Endothelial cell of umbilical vein (primary cell): ENCODE data around the gene EYS. TPM values are rescaled to one million over a fixed set of nuclear protein-coding genes. Genes with fewer than 3 reads are reported as not detected.

Experiments
- BruUV-seq: library from RNA; stranded (reverse); fragments of 400-500 nt; replicated peaks from 2 replicates; lab custom pipeline; 2021; lab: Mats Ljungman, UMichigan
- CTCF ChIA-PET: fragments of 300-600, 350-600 bp; sonication (Branson Sonifier 250); formaldehyde crosslinking; loops from one replicate; lab custom pipeline; 2021; ENCODE audit warnings: antibody characterized with exemption, inconsistent platforms; lab: Charles Lee
- POLR2A ChIA-PET: fragments of 300-600, 350-600 bp; sonication (Branson Sonifier 250); formaldehyde crosslinking; loops from one replicate; lab custom pipeline; 2021; ENCODE audit warnings: antibody characterized with exemption, inconsistent platforms; lab: Charles Lee
- DNase-seq: peaks from one replicate; pipeline ENCODE4 v3.0.0-alpha.2; 2011; ENCODE audit warnings: low read depth, low spot score
- FAIRE-seq: peaks from 2 replicates; lab custom pipeline; 2011; peaks lifted over from hg19 to GRCh38; lab: Jason Lieb, UNC
- H2AFZ ChIP-seq: 2 replicates; pipeline ENCODE4 v1.6.0; 2012; ENCODE audit warnings: low read depth, low read length, control low read depth, inconsistent platforms
- H3K27ac ChIP-seq: 2 replicates; pipeline ENCODE4 v1.5.1; 2011; ENCODE audit warnings: low read depth, mild to moderate bottlenecking, control low read depth, low read length, moderate library complexity; ENCODE audit not compliant: insufficient read depth
- H3K27me3 ChIP-seq, 2 experiments: 2 replicates each; pipeline versions ENCODE4 v1.6.0 to v1.6.1; 2011; ENCODE audit warnings: low read length in 2 of 2, mixed read lengths in 1 of 2; ENCODE audit not compliant: control insufficient read depth in 2 of 2, insufficient read depth in 2 of 2
- H3K36me3 ChIP-seq, 2 experiments: 2 replicates in 1 of 2; 3 replicates in 1 of 2; pipeline ENCODE4 v1.5.1; 2011; ENCODE audit warnings: low read length in 2 of 2, mild to moderate bottlenecking in 1 of 2, moderate library complexity in 1 of 2; ENCODE audit not compliant: control insufficient read depth in 2 of 2, insufficient read depth in 2 of 2; ENCODE audit errors: extremely low read depth in 1 of 2
- H3K4me1 ChIP-seq: 3 replicates; pipeline ENCODE4 v1.5.1; 2011; ENCODE audit warnings: mild to moderate bottlenecking, low read length; ENCODE audit not compliant: control insufficient read depth, insufficient read depth; ENCODE audit errors: extremely low read depth
- H3K4me2 ChIP-seq: 2 replicates; pipeline ENCODE4 v1.6.1; 2011; ENCODE audit warnings: low read length, control low read depth, mixed read lengths; ENCODE audit not compliant: insufficient read depth
- H3K4me3 ChIP-seq, 3 experiments: fragments of 200-600 bp in 1 of 3; sonication (generic), shearing (Covaris generic) in 1 of 3; replicated peaks in 1 of 3; 2 replicates each; pipeline ENCODE4 v1.5.1; 2011 to 2016; ENCODE audit warnings: control low read depth in 3 of 3, low read length in 3 of 3, mild to moderate bottlenecking in 2 of 3, inconsistent platforms in 1 of 3, low read depth in 1 of 3, moderate library complexity in 1 of 3; ENCODE audit not compliant: insufficient read depth in 1 of 3
- H3K79me2 ChIP-seq: 2 replicates; pipeline ENCODE4 v1.6.0; 2012; ENCODE audit warnings: low read length, inconsistent platforms; ENCODE audit not compliant: control insufficient read depth, insufficient read depth
- H3K9ac ChIP-seq: replicated peaks from 2 replicates; pipeline ENCODE3; 2011; ENCODE audit warnings: low read length, control low read depth; ENCODE audit not compliant: insufficient read depth; ENCODE audit errors: extremely low read depth
- H3K9me1 ChIP-seq: replicated peaks from 3 replicates; pipeline ENCODE4 v1.6.0; 2011; ENCODE audit warnings: mild to moderate bottlenecking, low read length; ENCODE audit not compliant: control insufficient read depth, insufficient read depth; ENCODE audit errors: extremely low read depth
- H3K9me3 ChIP-seq: replicated peaks from 2 replicates; pipeline ENCODE4 v1.5.1; 2012; ENCODE audit warnings: low read length, inconsistent platforms; ENCODE audit not compliant: control insufficient read depth, insufficient read depth
- H4K20me1 ChIP-seq: replicated peaks from 2 replicates; pipeline ENCODE3; 2011; ENCODE audit warnings: mild to moderate bottlenecking, low read length; ENCODE audit not compliant: control insufficient read depth, insufficient read depth; ENCODE audit errors: extremely low read depth
- EZH2 ChIP-seq: IDR thresholded peaks from 2 replicates; pipeline ENCODE4 v1.6.1; 2012; ENCODE audit warnings: borderline replicate concordance, low read depth, mild to moderate bottlenecking, moderate library complexity, low read length, inconsistent platforms; ENCODE audit not compliant: severe bottlenecking
- FOS ChIP-seq: IDR thresholded peaks from 2 replicates; pipeline ENCODE4 v1.6.1; 2011; ENCODE audit warnings: mild to moderate bottlenecking, low read length, moderate library complexity, borderline replicate concordance; ENCODE audit not compliant: insufficient read depth
- GATA2 ChIP-seq: IDR thresholded peaks from 2 replicates; pipeline ENCODE4 v1.7.0; 2011; ENCODE audit warnings: low read depth, mild to moderate bottlenecking, moderate library complexity, mixed read lengths, low read length; ENCODE audit not compliant: insufficient read length, insufficient read depth
- JUN ChIP-seq: IDR thresholded peaks from 2 replicates; pipeline ENCODE4 v1.6.1; 2011; ENCODE audit warnings: borderline replicate concordance, low read depth; ENCODE audit not compliant: insufficient read length, insufficient read depth
- MYC ChIP-seq: IDR thresholded peaks from one replicate; pipeline ENCODE4 v1.6.1; 2011; ENCODE audit warnings: mild to moderate bottlenecking, low read depth, low read length
- POLR2A ChIP-seq: IDR thresholded peaks from 2 replicates; pipeline ENCODE4 v1.6.1; 2012; ENCODE audit warnings: low read depth, mild to moderate bottlenecking, control low read depth, low read length
- POLR2AphosphoS5 ChIP-seq: IDR thresholded peaks from 2 replicates; pipeline ENCODE4 v1.6.1; 2012; ENCODE audit warnings: low read depth, mild to moderate bottlenecking, control low read depth, low read length, moderate library complexity; ENCODE audit not compliant: insufficient read depth
- dilution Hi-C: fragments of 300-500 bp; cut with MboI; formaldehyde crosslinking; loops from one replicate; pipeline ENCODE4 v1.15.0; 2019; ENCODE audit warnings: low sequenced_read_pairs; ENCODE audit not compliant: extremely low pct_ligation_motif_present
- intact Hi-C: fragments of 100-400 bp; cut with micrococcal nuclease; formaldehyde crosslinking; loops from one replicate; pipeline ENCODE4 v1.10.0; 2022
- polyA plus RNA-seq, 4 experiments: library from polyadenylated mRNA; depleted of rRNA in 3 of 4; stranded (reverse) in 3 of 4; unstranded in 1 of 4; fragments of >200 nt; gene quantifications; 2 replicates each; pipeline versions ENCODE4 v1.2.1 to v1.2.3, GENCODE V29; 2011 to 2012; ENCODE audit warnings: missing spikeins in 1 of 4
- total RNA-seq: library from RNA; stranded (reverse); gene quantifications from 2 replicates; pipeline ENCODE4 v1.2.3, GENCODE V29; 2021
- TF ChIP-seq, protein P1 (sequence below): IDR thresholded peaks from 2 replicates; pipeline ENCODE4 v1.6.1; 2011; ENCODE audit not compliant: insufficient read depth, insufficient read length
- TF ChIP-seq, protein P2 (sequence below), 2 donors: IDR thresholded peaks; 1 replicate in 1 of 2; 2 replicates in 1 of 2; pipeline ENCODE4 v1.5.1; 2011; ENCODE audit warnings: low read length in 2 of 2, mild to moderate bottlenecking in 2 of 2, moderate library complexity in 2 of 2, control low read depth in 1 of 2, inconsistent platforms in 1 of 2, low read depth in 1 of 2; ENCODE audit not compliant: insufficient read depth in 1 of 2; ENCODE audit errors: extremely low read depth in 1 of 2

The EYS gene
- total and polyA plus RNA-seq, 2 donors (not counting 3 experiments of a cell fraction or from before 2014, with no cell fraction given): 0.01 to 0.27 TPM

DNA sequence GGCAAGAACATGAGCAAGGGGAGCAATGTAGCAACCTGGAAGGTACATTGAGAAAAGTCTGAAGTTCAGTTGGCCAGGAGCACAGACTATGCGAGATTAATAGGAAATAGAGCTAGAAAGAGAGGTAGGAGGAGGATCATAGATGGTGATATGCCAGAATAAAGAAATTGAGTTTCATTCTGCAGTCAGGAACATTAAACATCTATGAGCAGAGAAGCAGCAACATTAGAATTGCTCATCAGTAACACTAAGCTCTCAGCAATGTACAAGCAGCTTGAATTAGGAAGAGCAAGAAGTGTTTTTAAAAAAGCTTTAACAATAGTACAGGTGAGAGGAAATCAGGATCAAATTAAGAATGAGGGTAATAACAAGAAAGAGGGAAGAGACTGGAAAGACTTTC, 1603.5 kb downstream of the EYS start:
- ChIA-PET POLR2A (no interaction called here), CTCF (no interaction called here)
- Histone ChIP-seq H3K27ac (no peak overlapping the region), H3K36me3 (no peaks in the 10 kb centered on the region), H3K4me3 (no peak overlapping the region), H3K4me1 (no peaks in the 10 kb centered on the region), H4K20me1 (no peaks in the 10 kb centered on the region), H3K4me2 (no peak overlapping the region), H3K9ac (no peak overlapping the region), H2AFZ (no peak overlapping the region), H3K27me3 (no peaks in the 10 kb centered on the region), H3K9me1 (no peaks in the 10 kb centered on the region), H3K79me2 (no peaks in the 10 kb centered on the region), H3K9me3 (no peaks in the 10 kb centered on the region)
- FAIRE-seq (no peak), DNase-seq (no peak)
- intact Hi-C loops (no loop called here), dilution Hi-C loops (no loop called here)
- TF ChIP-seq POLR2A: no peak
- no peak for TF ChIP-seq FOS
- no peak for TF ChIP-seq POLR2AphosphoS5
- TF ChIP-seq JUN: no peak
- no peak for TF ChIP-seq GATA2
- TF ChIP-seq EZH2: no peak
- no peak for TF ChIP-seq MYC
- TF ChIP-seq, protein P1, sequence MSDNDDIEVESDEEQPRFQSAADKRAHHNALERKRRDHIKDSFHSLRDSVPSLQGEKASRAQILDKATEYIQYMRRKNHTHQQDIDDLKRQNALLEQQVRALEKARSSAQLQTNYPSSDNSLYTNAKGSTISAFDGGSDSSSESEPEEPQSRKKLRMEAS: no peak
- TF ChIP-seq, protein P2, sequence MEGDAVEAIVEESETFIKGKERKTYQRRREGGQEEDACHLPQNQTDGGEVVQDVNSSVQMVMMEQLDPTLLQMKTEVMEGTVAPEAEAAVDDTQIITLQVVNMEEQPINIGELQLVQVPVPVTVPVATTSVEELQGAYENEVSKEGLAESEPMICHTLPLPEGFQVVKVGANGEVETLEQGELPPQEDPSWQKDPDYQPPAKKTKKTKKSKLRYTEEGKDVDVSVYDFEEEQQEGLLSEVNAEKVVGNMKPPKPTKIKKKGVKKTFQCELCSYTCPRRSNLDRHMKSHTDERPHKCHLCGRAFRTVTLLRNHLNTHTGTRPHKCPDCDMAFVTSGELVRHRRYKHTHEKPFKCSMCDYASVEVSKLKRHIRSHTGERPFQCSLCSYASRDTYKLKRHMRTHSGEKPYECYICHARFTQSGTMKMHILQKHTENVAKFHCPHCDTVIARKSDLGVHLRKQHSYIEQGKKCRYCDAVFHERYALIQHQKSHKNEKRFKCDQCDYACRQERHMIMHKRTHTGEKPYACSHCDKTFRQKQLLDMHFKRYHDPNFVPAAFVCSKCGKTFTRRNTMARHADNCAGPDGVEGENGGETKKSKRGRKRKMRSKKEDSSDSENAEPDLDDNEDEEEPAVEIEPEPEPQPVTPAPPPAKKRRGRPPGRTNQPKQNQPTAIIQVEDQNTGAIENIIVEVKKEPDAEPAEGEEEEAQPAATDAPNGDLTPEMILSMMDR (IDR thresholded peaks at IDR 0.05; ENCODE audit: extremely low read depth in 1 of 2, insufficient read depth in 1 of 2, low read depth in 1 of 2, low read length in 2 of 2): no peak
- no TSS peak for BruUV-seq
